NCI-H146 (cell line): ENCODE measurements around the gene DES.

Experiments used
- DNase-seq: peaks from one replicate; lab custom pipeline; 2025; lab: John Stamatoyannopoulos, UW

Gene DES

DNA sequence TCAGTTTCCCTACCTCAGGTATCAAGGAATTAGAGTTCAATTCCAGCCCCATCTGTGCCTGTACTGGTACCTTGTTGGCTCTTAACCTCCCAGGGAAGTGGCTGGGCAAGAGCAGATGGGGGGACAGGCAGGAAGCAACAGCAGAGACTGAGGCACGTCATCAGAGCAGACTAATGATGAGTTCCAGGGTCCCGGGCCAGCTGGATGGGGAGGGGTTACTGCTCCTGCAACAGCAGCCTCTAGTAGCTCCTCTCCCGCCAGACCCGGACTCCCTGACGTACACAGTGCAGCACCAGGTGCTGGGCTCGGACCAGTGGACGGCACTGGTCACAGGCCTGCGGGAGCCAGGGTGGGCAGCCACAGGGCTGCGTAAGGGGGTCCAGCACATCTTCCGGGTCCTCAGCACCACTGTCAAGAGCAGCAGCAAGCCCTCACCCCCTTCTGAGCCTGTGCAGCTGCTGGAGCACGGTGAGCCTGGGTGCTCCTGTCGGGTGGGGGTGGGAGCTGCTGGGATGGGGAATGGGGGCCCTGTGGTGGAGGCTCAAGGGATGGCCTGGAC is 54.5 kb downstream of the DES start:
- no peak for DNase-seq

- DNase-seq, result no peak
Observed at GRCh38 chr2:219473511-219473910, 55.3 kb downstream of the DES start.

GRCh38 chr2:219474285-219475060 is 56.3 kb downstream of the DES start:
- no peak for DNase-seq

GRCh38 chr2:219475278-219475677 is 57.1 kb downstream of the DES start:
- no peak for DNase-seq

DNA sequence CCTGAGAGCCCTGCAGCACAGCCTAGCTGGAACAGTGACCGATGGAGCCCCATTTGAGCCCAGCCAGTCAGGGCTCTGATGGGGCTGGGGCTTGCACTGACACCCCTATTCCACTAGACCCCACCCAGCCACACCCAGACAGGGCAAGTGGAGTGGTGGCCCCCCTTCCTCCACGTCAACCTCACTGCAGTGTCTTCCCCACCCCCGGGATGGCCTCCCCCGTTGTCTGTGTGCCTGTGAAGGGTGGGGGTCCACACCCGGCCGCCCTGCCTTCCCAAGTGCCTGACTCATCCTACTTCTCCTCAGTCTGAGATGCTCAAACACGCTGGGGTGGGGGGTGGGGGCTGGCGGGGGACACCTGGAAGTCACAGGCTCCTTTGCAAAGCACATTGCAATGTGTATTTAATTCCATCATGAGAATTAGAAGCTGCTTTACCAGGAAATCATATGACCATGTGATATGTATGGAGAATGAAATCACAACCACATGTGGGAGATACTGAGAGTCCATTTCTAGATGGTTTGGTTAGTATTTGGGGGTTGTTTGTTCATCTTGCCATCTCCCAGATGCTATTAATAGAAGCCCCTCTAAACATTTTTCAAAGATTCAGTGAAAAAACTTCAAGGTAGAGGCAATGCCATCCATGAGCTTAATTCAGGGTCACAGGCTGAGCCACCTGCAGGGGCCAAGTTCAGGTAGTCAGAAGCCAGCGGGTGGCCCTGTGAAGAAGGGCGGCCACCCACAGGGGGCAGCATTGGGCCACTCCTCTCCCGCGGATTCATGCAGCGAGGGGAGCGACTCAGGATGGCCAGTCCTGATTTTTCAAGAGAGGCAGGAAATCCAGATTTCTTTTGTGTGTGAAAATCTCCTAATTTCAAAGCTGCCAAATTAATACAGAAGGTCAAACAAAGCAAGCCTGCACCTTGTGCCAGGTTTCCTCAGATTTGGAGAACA is 57.8 kb downstream of the DES start:
- DNase-seq, result peak; percentile 44
